HG02759 (cell line): ENCODE results near the gene KIF25.

Experiments
- ATAC-seq: cut with Tn5 transposase; IDR thresholded peaks from one replicate; pipeline ENCODE4 v1.9.1; 2021; ENCODE audit warnings: mild to moderate bottlenecking, moderate library complexity; ENCODE audit not compliant: unreplicated experiment

The KIF25 gene

GRCh38 chr6:168016176-168016620, 18.7 kb downstream of the KIF25 start:
- no peak for ATAC-seq

GRCh38 chr6:168016721-168017525, 19.5 kb downstream of the KIF25 start:
- ATAC-seq: no peak

- ATAC-seq: no peak
Measured at GRCh38 chr6:168017629-168018028, 20.2 kb downstream of the KIF25 start.

- no peak for ATAC-seq
Measured at GRCh38 chr6:168018664-168019063, 21.2 kb downstream of the KIF25 start.

- ATAC-seq: no peak
Measured at GRCh38 chr6:168020242-168020641, 22.8 kb downstream of the KIF25 start.

- no peak for ATAC-seq
Measured at GRCh38 chr6:168021581-168021980, 24.1 kb downstream of the KIF25 start.

- ATAC-seq: no peak
Measured at GRCh38 chr6:168022488-168023321, 25.2 kb downstream of the KIF25 start.

GRCh38 chr6:168024951-168025510, 27.6 kb downstream of the KIF25 start:
- no peak for ATAC-seq

GRCh38 chr6:168025831-168026710, 28.6 kb downstream of the KIF25 start:
- ATAC-seq: no peak

- no peak for ATAC-seq
Measured at GRCh38 chr6:168026925-168027324, 29.5 kb downstream of the KIF25 start.

- ATAC-seq: no peak
Measured at GRCh38 chr6:168027521-168027920, 30.1 kb downstream of the KIF25 start.

GRCh38 chr6:168028181-168028580, 30.7 kb downstream of the KIF25 start:
- ATAC-seq: no peak

- ATAC-seq: no peak
Measured at GRCh38 chr6:168029459-168030217, 32.2 kb downstream of the KIF25 start.

GRCh38 chr6:168030218-168030746, 32.8 kb downstream of the KIF25 start:
- no peak for ATAC-seq

- no peak for ATAC-seq
Measured at GRCh38 chr6:168030908-168031307, 33.4 kb downstream of the KIF25 start.

- no peak for ATAC-seq
Measured at GRCh38 chr6:168031411-168031971, 34.0 kb downstream of the KIF25 start.

- no peak for ATAC-seq
Measured at GRCh38 chr6:168032005-168032760, 34.7 kb downstream of the KIF25 start.

GRCh38 chr6:168033791-168034190, 36.3 kb downstream of the KIF25 start:
- ATAC-seq: no peak

- ATAC-seq: no peak
Measured at GRCh38 chr6:168034537-168034936, 37.1 kb downstream of the KIF25 start.
